GM19240 (cell line): ENCODE measurements around the gene HMHB1.

Source experiments
- DNase-seq: peaks from one replicate; pipeline ENCODE4 v3.0.0; 2011; ENCODE audit warnings: low spot score; ENCODE audit not compliant: insufficient read length

HMHB1 gene

GRCh38 chr5:143812085-143812705, at the start of gene HMHB1:
Gene HMHB1 (plus strand): TSS chr5:143812161.
- DNase-seq = no peak

DNA sequence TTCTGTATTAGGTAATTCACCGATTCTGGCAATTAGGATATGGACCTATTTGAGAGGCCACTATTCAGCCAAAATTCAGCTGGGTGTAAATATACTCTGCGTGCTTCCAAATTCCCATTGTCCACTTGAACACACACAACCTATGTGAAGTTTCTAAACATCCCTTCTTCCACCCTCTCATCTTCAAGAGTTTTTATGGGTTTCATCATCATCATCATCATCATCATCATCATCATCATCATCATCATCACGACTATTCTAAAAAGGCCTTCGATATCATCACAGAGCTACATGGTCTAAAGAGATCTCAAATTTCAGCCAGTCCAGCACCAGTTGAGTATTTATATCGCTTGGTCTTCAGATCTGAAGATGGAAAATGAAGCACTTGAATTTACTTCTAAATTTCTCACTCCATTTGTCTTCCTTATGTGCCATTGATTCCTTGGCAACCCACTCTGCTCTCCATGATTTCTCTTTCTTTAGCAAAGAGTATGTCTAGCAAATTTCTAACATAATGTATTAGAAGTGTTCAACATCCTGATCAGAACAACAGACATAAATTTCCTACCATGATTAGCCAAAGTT, 49.2 kb upstream of the HMHB1 start:
- DNase-seq = no peak

DNA sequence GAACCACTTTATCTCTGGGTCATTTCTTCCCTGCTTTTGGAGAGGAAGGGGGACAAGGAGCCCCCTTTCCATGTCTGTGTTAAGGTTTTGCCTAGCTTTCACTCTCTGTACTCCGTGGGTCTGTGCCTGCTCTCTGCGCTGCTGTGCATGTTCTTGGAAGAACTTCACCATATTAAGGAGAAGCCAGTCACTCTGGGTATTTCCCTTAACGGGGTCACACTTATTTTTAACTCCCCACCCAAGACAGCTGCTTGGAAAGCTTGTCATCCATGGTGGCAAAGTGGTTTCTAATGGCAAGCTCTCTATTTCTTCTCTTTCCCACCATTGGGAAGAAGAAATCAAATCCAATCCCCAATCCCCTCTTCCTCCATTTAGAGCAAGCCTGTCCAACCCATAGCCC, 44.8 kb upstream of the HMHB1 start:
- no peak for DNase-seq

DNA sequence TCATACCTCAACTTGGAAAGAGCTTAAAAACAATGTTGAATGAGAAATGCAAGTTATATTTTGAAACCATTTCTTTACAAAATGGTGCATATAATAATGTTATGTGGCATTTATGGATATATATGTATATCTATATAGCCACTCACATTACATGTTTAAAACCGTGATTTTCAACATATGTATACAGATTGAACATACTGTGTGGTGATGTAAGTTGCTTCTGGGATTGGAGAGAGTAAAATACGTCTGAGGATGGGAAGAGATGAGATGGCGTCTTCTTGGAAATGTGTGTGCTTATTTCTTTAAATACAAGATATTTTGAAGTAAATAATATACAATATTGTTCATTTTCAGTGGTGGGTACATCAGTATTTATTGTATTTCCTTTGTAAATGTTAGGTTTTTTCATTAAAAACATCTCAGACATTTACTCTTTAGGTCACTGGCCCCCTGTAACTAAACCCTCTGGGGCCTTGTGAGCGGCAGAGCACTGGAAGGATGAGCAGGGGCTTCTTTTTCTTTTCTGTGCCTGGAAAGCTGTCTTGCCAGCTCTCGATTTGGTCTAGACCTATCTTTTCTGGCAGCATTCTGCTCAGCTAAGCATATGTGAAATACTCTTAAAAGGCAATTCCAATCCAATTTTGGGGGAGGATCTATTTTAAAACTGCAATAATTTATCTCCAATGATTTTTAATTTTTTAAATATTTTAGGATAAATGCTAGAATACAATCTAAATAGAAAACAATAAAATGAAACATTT, 42.8 kb upstream of the HMHB1 start:
- no peak for DNase-seq

DNA sequence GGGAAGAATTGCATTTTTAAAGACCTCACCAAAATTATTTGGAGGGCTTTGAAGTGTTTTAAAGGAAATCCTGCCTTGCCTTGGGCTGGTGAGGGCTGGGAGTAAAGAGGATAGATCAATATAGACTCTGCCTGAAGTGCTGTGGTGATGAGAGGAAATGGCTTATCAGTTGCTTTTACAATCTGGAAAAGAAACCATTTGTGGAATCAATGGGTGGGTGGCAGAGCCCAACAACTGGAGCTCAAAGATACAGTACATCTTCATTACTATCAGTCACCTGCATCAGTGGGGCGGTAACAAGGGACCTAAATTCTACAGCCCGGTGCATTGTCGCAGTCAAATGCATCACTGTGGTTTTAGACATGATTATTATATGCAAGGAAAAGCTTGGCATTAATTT, 41.5 kb upstream of the HMHB1 start:
- DNase-seq = no peak

DNA sequence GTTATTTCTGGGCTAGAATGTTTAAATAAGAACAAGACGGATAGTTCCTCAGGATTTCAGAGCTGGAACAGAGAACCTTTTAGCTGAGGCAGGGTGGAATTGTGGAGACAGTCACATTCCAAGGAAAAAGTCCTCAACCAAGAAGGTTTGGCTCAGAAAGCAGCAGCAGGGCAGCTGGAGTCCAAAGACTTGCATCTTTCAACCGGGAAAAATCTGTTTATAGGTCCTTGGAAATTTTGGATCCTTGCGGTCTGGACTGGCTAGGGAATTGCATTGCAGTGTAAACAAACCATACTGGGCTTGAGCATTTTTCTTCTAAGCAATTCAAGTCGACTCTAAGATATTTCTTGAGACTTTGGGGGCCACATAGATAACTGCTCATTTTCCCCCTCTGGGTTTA, 40.8 kb upstream of the HMHB1 start:
- DNase-seq = no peak

DNA sequence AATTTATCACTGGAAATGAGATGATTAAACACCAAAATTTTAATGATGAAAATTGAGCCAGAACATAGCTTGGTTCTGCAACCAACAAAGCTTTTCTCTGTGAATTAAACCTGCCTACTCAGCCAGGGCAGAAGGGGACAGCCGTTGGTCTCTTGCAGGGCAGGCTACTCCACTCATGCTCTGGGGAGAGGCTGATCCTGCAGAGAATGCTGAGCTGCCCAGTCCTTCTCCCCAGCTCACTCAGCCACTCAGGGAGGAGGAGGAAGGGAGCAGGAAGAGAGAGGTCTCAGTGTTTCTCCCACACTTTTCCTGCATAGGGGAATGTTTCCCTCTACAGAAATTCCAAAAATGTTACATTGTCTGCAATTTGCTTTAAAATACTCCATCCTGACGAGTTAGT, 40.4 kb upstream of the HMHB1 start:
- no peak for DNase-seq

- no peak for DNase-seq
Measured at GRCh38 chr5:143772621-143773020, 39.3 kb upstream of the HMHB1 start.

DNA sequence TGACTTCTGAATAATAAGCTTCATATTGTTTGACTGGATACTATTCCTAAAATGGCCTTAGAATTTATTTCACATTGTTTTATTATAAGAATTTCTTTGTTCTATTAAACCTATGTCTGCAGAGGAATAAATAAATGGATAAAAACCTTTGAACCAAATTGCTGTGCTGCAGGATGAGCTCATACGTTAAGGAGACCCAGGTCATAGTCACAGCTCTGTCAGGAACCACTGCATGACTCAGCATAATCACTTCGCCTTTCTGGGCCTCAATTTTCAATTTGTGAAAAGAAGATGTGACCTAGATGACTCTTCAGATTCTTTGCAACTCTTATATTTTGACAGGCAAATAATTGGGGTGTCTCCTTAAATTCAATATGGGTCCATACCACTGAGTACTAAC, 36.7 kb upstream of the HMHB1 start:
- DNase-seq = no peak

GRCh38 chr5:143776951-143777350, 35.0 kb upstream of the HMHB1 start:
- no peak for DNase-seq

DNA sequence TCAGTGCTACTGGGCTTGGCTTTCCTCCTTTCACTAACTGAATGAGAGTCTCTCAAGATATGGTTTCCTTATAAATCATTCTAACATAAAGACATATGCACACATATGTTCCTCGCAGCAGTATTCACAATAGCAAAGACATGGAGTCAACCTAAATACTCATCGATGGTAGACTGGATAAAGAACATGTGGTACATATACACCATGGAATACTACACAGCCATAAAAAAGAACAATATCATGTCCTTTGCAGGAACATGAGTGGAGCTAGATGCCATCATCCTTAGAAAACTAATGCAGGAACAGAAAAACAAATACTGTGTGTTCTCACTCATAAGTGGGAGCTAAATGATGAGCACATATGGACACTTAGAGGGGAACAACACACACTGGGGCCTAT, 32.5 kb upstream of the HMHB1 start:
- no peak for DNase-seq

GRCh38 chr5:143781993-143782520, 29.9 kb upstream of the HMHB1 start:
- no peak for DNase-seq

DNA sequence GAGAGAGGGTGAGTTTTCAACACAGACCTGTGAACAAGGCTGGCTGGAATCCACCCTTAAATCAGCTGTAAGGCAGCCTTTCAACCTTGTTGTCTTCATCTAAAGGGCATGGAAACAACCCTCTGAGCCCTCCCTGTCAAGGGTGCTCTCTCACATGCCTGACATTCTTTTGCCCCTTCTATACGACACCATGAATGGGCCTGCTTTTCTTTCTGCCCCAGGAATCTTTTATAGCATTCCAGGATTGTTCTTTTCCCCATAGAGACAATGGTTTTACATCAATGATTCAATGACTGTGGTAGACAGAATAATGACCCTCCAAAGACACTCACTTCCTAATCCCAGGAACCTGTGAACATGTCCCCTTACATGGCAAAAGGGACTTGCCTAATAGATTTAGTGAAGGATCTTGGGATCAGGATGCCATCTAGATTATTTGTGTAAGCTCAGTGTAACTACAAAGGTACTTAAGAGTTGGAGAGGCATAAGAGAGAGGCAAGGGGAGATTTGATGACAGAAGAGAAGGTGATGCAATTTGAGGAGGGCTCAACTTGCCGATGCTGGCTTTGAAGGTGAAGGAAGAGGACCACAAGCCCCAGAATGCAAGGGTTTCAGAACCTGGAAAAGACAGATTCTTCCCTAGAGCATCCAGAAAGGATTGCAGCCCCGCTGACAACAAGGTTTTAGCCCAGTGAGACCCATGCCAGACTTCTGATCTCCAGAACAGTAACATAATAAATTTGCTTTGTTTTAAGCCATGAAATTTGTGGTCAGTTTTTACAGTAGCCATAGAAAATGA, 29.2 kb upstream of the HMHB1 start:
- no peak for DNase-seq

DNA sequence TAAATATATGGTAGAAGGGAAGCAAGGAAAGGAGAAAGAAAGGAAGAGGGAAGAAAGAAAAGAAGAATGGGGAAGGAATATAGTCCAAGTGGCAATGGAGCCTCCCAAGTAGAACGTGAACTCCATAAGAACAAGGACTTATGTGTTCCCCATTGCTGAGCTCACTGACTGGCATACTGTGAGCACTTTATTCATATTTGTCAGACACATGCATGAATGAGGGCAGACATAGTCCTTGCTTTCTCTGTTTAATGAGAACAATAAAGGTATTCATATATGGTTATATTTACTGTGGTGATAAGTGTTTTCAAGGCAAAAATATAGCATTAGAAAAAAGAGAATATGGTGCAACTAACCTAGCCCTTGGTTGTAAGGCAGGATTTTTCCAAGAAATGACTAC, 23.6 kb upstream of the HMHB1 start:
- DNase-seq = no peak

DNA sequence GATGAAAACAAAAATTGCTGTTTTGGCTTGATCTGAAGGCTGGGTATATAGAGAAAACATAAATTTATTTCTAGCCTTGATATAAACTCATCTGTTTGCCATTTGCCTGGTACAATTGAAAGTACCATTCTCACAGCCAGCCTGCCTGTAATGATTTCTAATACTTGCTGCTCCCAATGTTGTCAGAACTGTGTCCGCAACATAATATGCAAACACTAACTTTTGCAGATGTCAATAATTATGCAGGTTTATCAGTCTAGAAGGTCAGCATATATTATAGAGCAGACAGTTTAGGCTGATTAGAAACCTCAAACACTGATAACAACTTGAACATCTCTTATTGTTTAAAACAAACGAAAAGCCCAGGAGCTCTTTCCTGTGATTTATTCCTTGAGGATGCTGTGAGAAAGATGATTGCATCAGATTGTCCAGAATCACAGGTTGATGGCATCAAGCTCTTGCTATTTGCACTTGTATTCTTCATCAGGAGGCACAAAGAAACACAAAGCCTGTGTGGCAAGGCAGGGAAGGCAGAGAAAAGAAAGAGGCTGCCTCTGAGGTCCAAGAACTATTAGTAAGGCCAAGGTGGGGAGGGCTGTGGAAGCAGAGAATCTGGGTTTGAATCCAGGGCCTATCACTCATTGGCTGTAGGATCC, 21.4 kb upstream of the HMHB1 start:
- no peak for DNase-seq

DNA sequence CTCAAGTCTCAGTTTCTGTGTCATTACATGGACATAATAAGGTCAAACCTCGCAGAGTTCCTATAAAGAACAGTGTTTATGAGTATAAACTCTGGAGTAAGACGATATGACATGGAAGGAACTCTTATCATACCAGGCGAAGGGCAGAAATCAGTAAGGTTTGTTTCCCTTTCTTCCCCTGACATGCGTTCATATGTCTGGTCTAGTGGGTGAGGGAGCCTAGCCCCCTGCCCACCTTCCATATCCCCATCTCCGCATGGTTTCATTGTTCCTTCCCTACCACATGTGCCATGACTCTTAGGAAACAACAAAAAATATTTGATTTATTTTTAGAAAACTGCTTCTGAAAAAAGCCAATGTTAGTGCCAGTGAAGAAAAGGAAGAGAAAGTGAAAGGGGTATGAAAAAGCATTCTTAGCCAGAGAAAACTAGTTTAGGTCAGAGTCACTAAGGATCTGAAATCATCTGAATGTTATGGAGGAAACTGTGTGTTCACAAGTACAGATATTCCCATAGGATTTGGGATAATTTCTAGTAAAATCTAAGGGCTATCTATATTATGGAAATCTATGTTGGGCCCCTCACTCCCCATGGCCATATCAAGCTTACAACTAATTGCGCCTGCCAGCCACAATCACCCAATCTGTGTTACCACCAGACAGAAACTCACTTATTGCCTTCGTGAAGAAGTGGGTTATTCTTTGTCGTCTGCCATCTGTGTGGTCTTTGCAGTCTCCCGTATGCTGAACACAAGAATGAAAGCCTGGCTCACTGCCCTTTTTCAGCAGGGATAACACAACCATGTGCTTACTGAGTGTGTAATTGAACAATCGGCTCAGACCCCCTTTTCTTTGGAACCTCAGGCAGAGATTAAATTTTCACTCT, 19.9 kb upstream of the HMHB1 start:
- no peak for DNase-seq

GRCh38 chr5:143793249-143793648, 18.7 kb upstream of the HMHB1 start:
- DNase-seq = no peak

DNA sequence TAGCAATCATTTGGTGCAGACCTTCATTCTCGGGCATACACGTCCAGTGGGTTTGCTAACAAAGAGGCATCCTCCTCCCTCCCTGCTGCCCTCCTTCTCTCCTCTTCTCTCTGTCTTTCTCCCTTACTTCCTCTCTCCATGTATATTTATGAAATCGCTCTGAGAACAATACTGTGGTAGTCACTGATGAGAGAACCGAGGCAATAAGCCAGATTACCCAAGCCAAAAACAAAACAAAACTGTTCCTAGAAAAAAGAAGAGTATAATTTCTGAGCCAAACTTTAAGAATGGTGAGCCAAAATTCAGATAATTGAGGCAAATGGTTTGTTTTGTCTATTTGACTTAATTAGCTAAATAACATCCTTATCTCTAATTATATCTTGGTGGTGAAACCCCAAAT, 15.8 kb upstream of the HMHB1 start:
- DNase-seq = no peak

- DNase-seq = no peak
Measured at GRCh38 chr5:143796753-143797152, 15.2 kb upstream of the HMHB1 start.

GRCh38 chr5:143800715-143801114, 11.2 kb upstream of the HMHB1 start:
- no peak for DNase-seq
